ENCODE measurements around the gene DTWD2. TPM values are rescaled to one million over a fixed set of nuclear protein-coding genes. Genes with fewer than 3 reads are reported as not detected.
"Not testable (repeated sequence)": the region's sequence is repeated elsewhere in the genome, so short reads cannot be mapped to it uniquely, and the experiment has no call there.

DTWD2 gene
- total RNA-seq, 4 donors from 2014 or later, result 7.9 to 14.2 (median 12.6) TPM

- Histone ChIP-seq H3K36me3 (no peaks in the 10 kb centered on the region), H3K27ac (peak overlapping the region in 3 of 4 donors; percentile 96 to 98 (median 98)), H3K27me3 (no peaks in the 10 kb centered on the region), H3K4me1 (peaks cover 4 to 15% (median 8%) of the 10 kb centered on the region in 3 donors), H3K4me3 (peak overlapping the region; percentile 43 to 90), H3K9me3 (no peaks in the 10 kb centered on the region)
- TF ChIP-seq POLR2AphosphoS5 (IDR thresholded peaks at IDR 0.05) (no peak), EP300 (IDR thresholded peaks at IDR 0.05) (no peak), CTCF (IDR thresholded peaks at IDR 0.05) (no peak), POLR2A (IDR thresholded peaks at IDR 0.05) (no peak)
- ATAC-seq, result no peak
- 18 to 26% methylated on average over 9 of the region's 9 CpGs for WGBS, 2 donors (ENCODE audit: low coverage in 1 of 2)
Measured at GRCh38 chr5:118988866-118989180, 476 bp upstream of the DTWD2 start.

GRCh38 chr5:118984602-118985001, 3.7 kb downstream of the DTWD2 start:
- H3K36me3 ChIP-seq, result peaks cover 0 to 8% of the 10 kb centered on the region in 2 donors
- H3K27me3 ChIP-seq, result no peaks in the 10 kb centered on the region
- no peaks in the 10 kb centered on the region for H3K9me3 ChIP-seq
- no peak overlapping the region for H3K4me3 ChIP-seq
- H3K27ac ChIP-seq, result no peak overlapping the region
- no peak for ATAC-seq
- peaks cover 4 to 15% (median 8%) of the 10 kb centered on the region in 3 donors for H3K4me1 ChIP-seq
- TF ChIP-seq POLR2A (IDR thresholded peaks at IDR 0.05) (no peak), EP300 (IDR thresholded peaks at IDR 0.05) (no peak), CTCF (IDR thresholded peaks at IDR 0.05) (no peak), POLR2AphosphoS5 (IDR thresholded peaks at IDR 0.05) (no peak)

- Histone ChIP-seq H3K4me3 (no peak overlapping the region), H3K27me3 (no peaks in the 10 kb centered on the region), H3K9me3 (no peaks in the 10 kb centered on the region), H3K36me3 (peaks cover 0 to 8% of the 10 kb centered on the region in 2 donors), H3K27ac (no peak overlapping the region), H3K4me1 (peaks cover 0 to 4% (median 0%) of the 10 kb centered on the region in 3 donors)
- TF ChIP-seq POLR2AphosphoS5 (IDR thresholded peaks at IDR 0.05), result no peak
- no peak for TF ChIP-seq EP300 (IDR thresholded peaks at IDR 0.05)
- no peak for TF ChIP-seq POLR2A (IDR thresholded peaks at IDR 0.05)
- no peak for TF ChIP-seq CTCF (IDR thresholded peaks at IDR 0.05)
- ATAC-seq, result no peak
Measured at GRCh38 chr5:118981783-118982182, 6.6 kb downstream of the DTWD2 start.

GRCh38 chr5:118980438-118980837, 7.9 kb downstream of the DTWD2 start:
- no peaks in the 10 kb centered on the region for H3K27me3 ChIP-seq
- H3K36me3 ChIP-seq, result peaks cover 0 to 8% of the 10 kb centered on the region in 2 donors
- no peak overlapping the region for H3K27ac ChIP-seq
- no peaks in the 10 kb centered on the region for H3K9me3 ChIP-seq
- no peaks in the 10 kb centered on the region for H3K4me1 ChIP-seq
- ATAC-seq, result no peak
- no peak overlapping the region for H3K4me3 ChIP-seq
- TF ChIP-seq EP300 (IDR thresholded peaks at IDR 0.05), result no peak
- TF ChIP-seq POLR2AphosphoS5 (IDR thresholded peaks at IDR 0.05), result no peak
- TF ChIP-seq CTCF (IDR thresholded peaks at IDR 0.05), result no peak
- no peak for TF ChIP-seq POLR2A (IDR thresholded peaks at IDR 0.05)
- 83 to 100% methylated on average over 1 of the region's 1 CpG for WGBS, 2 donors (ENCODE audit: low coverage in 1 of 2)

- no peak for TF ChIP-seq POLR2AphosphoS5 (IDR thresholded peaks at IDR 0.05)
- no peak for TF ChIP-seq CTCF (IDR thresholded peaks at IDR 0.05)
- no peak for TF ChIP-seq POLR2A (IDR thresholded peaks at IDR 0.05)
- no peak for TF ChIP-seq EP300 (IDR thresholded peaks at IDR 0.05)
- Histone ChIP-seq H3K27ac (no peak overlapping the region), H3K9me3 (no peaks in the 10 kb centered on the region), H3K36me3 (peaks cover 0 to 8% of the 10 kb centered on the region in 2 donors), H3K27me3 (no peaks in the 10 kb centered on the region), H3K4me3 (no peak overlapping the region), H3K4me1 (no peaks in the 10 kb centered on the region)
- no peak for ATAC-seq
- WGBS, 2 donors (ENCODE audit: low coverage in 1 of 2), result 50 to 53% methylated on average over 2 of the region's 2 CpGs
Measured at GRCh38 chr5:118980017-118980416, 8.3 kb downstream of the DTWD2 start.

- 93 to 94% methylated on average over 12 to 18 of the region's 23 CpGs for WGBS, 2 donors (ENCODE audit: low coverage in 1 of 2)
- H3K9me3 ChIP-seq, ATAC-seq, H3K27me3 ChIP-seq, H3K27ac ChIP-seq, H3K36me3 ChIP-seq, H3K4me3 ChIP-seq, H3K4me1 ChIP-seq: not testable (repeated sequence)
Measured at GRCh38 chr5:118973779-118974445, 14.4 kb downstream of the DTWD2 start.

Measured in gastroesophageal sphincter (tissue), 4 donors.